Measurements from ENCODE around the gene IFFO2.

The IFFO2 gene

DNA sequence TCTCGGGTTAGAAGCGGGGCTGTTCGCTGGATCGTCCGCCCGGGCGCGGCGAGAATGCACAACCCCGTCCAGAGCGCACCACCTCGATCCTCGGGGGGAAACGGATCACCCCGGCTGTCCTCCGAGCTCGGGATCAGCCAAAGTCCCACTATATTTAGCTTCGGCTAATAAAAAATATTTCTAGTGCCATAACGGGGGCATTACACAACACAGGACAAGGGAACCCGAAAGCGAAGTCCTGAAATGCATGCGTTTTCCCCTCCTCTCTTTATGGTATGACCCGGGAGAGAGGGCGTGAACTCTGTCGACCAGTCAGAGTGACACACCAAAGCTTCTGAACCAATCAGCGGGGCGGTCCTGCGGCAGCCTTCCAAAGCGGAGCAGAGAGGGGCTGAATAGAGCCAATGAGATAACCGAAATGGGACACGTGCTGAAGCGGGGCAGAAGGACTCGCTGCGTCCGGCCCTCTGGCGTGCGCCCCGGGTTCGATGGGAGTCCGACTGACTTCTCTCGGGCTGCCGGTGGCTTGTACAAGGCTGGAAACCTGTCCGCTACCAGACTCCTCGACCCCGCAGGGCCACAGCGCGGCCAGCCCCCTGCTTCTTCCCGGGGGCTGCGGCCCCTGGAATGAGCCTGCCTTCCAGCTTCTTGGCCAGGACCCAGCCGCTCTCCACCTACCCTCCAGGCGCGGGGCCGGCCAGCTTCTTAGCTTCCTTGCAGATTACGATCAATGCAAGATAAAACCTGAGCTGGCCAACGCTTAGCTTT is 53.8 kb downstream of the IFFO2 start, which contains the start of gene ALDH4A1:
Gene ALDH4A1 (minus strand): TSS at position 33 of the 768 bp plus-strand sequence. CDS start 32 bp downstream, at position 1.
- TF ChIP-seq GATA2 (IDR thresholded peaks at IDR 0.05; ENCODE audit: low read depth, low read length) (peak; percentile 84), GATA3 (IDR thresholded peaks at IDR 0.05; ENCODE audit: low read depth, low read length) (no peak)

DNA sequence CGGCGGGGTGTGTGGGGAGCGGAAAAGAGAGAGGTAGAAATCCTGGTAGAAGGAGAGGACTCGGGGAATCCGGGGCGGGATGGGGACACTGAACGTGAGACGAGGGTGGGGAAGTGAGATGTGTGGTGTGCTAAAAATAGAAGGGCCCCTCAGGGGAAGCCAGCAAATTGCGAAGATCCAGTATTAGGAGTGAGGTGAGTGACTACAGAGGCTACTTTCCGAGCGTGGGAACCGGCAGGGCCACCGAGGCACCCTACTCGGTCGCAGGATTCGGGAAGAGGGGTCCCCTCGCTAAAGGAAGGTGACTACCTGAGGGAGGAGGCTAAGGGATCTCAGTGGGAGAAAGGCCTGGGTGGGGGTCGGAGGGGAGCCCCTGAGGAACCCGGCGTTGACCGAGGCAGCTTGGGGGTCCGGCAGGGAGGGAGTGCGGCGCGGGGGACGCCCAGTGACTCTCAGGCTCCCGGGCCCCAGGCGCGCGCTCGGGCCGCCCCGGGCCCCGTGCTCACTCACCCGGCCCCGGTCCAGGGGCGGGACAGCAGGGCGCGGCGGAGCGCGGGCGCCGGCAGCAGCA is 54.4 kb downstream of the IFFO2 start:
- TF ChIP-seq GATA3 (IDR thresholded peaks at IDR 0.05; ENCODE audit: low read depth, low read length) (no peak), GATA2 (IDR thresholded peaks at IDR 0.05; ENCODE audit: low read depth, low read length) (no peak)

GRCh38 chr1:18901147-18901951 is 55.1 kb downstream of the IFFO2 start:
- no peak for TF ChIP-seq GATA2 (IDR thresholded peaks at IDR 0.05; ENCODE audit: low read depth, low read length)

- TF ChIP-seq GATA2 (IDR thresholded peaks at IDR 0.05; ENCODE audit: low read depth, low read length) (no peak), GATA3 (IDR thresholded peaks at IDR 0.05; ENCODE audit: low read depth, low read length) (no peak)
Measured at GRCh38 chr1:18900303-18900841, 56.1 kb downstream of the IFFO2 start.

DNA sequence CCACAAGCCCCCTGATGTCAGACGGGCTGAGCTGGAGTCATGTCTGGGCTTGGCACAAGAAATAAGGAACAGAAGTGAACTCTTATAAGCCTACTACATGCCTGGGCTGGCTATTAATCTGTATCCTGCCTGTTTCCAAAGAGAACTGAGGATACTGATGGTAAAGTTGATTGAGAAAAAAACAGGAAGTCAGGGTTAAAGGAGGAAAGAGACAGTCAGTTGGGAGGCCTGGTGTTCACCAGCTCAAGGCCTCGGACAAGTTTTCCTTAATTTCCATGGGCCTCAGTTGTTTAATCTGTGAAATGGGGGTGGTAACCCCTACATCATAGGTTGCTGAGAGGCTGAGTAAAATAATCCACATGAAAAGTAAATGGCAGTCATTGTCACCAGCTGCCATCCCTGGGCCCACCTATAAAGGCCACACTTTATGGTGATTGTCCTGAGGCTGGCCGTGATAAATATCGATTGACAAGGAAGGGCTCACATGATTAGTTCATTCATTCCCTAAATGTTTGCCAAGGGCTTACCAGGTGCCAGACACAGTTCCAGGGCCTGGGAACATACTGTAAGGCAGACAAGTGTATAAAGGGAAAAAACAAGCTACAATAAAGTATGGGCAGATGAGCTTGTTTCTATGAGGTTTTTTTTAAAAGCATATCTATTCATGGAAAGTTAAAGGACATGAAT is 57.0 kb downstream of the IFFO2 start:
- TF ChIP-seq GATA3 (IDR thresholded peaks at IDR 0.05; ENCODE audit: low read depth, low read length) (no peak), GATA2 (IDR thresholded peaks at IDR 0.05; ENCODE audit: low read depth, low read length) (no peak)

DNA sequence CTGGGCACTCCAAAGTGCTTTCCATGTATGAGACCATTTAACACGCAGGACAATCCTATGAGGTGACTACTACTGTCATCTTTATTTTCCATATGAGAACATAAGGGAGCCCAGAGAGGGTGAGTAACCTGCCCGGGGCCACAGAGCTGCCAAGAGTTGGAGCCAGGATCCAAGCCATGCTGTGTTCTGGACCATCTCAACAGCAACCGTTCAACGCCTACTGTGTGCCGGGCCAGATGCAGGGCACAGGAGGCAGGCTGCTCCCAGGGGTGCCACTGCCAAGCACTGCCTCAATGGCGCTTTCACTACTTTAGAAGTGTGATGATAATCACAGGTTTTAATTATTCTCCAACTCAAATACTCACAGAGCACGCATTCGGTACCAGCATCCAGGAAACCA is 57.9 kb downstream of the IFFO2 start:
- TF ChIP-seq GATA2 (IDR thresholded peaks at IDR 0.05; ENCODE audit: low read depth, low read length), result no peak
- TF ChIP-seq GATA3 (IDR thresholded peaks at IDR 0.05; ENCODE audit: low read depth, low read length), result no peak

DNA sequence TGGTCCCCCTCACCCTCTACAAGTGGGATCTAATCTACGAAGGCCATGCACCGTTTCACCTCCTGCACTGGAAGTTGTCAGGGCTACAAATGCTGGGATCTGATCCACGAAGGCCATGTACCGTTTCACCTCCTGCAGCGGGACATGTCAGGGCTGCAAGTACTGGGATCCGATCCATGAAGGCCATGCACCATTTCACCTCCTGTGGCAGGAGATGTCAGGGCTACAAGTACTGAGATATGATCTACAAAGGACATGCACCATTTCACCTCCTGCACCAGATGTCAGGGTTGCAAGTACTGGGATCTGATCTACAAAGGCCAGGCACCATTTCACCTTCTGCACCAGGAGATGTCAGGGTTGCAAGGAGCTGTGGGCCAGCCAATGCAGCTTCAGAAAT is 61.2 kb downstream of the IFFO2 start:
- TF ChIP-seq GATA3 (IDR thresholded peaks at IDR 0.05; ENCODE audit: low read depth, low read length) (no peak), GATA2 (IDR thresholded peaks at IDR 0.05; ENCODE audit: low read depth, low read length) (peak; percentile 39; the same call in 1 of the 2 replicates)

GRCh38 chr1:18893120-18893519 is 63.4 kb downstream of the IFFO2 start:
- TF ChIP-seq GATA2 (IDR thresholded peaks at IDR 0.05; ENCODE audit: low read depth, low read length) (no peak), GATA3 (IDR thresholded peaks at IDR 0.05; ENCODE audit: low read depth, low read length) (no peak)

- no peak for TF ChIP-seq GATA2 (IDR thresholded peaks at IDR 0.05; ENCODE audit: low read depth, low read length)
- no peak for TF ChIP-seq GATA3 (IDR thresholded peaks at IDR 0.05; ENCODE audit: low read depth, low read length)
Measured at GRCh38 chr1:18891426-18891780, 65.1 kb downstream of the IFFO2 start.

DNA sequence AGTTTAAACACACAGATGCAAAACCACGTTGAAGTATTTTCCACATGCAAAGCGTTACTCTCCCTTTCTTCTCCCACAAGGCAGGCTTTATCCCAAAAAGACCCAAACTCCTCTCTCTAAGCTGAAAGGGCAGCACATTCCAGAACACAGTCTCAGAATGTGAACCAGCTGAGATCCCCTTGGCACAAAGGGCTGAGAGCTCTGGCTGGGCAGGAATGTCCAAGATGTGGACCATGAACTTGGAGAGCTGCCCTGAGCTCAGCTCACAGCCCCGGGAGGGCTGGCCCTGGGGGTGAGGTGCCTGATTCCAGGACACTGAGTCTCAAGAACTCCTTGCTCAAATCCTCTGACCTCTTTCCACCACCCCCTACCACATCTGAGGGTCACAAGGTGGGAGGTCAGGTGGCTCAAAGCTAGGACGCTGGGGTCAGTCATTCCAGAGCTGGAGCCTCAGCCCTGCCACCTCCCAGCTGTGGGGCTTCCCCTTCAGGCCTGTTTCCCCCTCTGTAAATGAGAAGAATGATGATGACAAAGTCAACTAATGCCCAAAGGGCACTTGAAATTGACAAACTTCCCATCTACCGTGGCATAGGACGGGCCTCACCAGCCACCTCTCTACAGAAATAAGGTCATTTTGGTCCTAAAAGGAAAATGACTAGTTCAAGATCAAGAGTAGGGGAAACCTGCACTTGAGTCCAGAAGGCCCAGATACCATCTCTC is 65.6 kb downstream of the IFFO2 start:
- TF ChIP-seq GATA3 (IDR thresholded peaks at IDR 0.05; ENCODE audit: low read depth, low read length), result no peak
- TF ChIP-seq GATA2 (IDR thresholded peaks at IDR 0.05; ENCODE audit: low read depth, low read length), result no peak

DNA sequence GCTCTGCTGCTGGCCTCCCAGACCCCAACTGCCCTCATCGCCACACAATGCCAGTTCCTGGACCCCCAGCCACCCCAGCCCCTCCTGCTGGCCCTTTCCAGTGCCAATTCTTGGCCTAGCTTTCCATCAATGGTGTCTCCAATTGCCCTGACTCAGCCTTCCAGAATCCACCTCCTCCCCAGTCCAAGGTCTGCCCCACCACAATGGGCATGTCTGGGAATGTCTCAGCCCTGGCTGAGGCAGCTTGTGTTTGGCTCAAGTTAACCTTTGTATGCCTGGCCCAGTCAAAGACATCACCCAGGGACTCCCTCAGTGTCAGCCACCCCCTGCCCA is 70.5 kb downstream of the IFFO2 start:
- TF ChIP-seq GATA3 (IDR thresholded peaks at IDR 0.05; ENCODE audit: low read depth, low read length) (no peak), GATA2 (IDR thresholded peaks at IDR 0.05; ENCODE audit: low read depth, low read length) (no peak)

DNA sequence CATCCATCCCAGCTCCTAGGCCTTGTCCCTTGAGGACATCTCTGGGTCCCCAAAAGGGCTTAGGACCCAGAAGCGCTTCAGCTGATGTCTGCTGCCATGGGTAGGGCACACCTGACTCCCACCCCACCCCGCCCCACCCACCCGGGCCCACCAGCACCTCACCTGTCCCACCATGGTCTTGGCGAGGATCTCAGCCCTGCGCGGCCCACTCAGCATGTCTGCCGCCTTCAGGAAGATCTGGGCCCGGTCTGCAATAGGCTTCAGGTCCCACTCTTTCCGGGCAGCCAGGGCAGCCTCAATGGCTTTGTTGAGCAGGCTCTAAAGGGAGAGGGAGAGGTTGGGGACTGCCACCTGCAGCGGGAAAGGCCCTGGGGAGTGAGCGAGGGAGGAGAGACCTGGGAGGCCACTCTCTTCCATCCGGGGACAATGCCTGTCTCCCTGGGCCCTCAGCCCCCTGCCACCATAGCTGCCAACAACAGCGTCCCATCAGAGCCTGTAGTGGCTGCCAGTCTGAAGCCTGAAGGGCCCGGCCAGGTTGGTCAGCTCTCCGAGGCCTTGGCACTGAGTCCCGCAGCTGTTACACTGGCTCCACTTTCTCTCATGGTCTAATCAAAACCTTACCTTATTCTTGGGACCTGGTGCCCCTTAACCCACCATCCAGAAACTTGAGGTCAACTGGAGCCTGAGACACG is 71.0 kb downstream of the IFFO2 start:
- TF ChIP-seq GATA2 (IDR thresholded peaks at IDR 0.05; ENCODE audit: low read depth, low read length), result no peak
- no peak for TF ChIP-seq GATA3 (IDR thresholded peaks at IDR 0.05; ENCODE audit: low read depth, low read length)

- no peak for TF ChIP-seq GATA2 (IDR thresholded peaks at IDR 0.05; ENCODE audit: low read depth, low read length)
- no peak for TF ChIP-seq GATA3 (IDR thresholded peaks at IDR 0.05; ENCODE audit: low read depth, low read length)
Measured at GRCh38 chr1:18884727-18885126, 71.7 kb downstream of the IFFO2 start.

All from SH-SY5Y (cell line).